GM13977 (cell line): Measurements from ENCODE around the gene CAMKK2.
A peak's percentile ranks its signal among the peaks of the same experiment; 100 is the strongest.
"Not testable (repeated sequence)": the region's sequence is repeated elsewhere in the genome, so short reads cannot be mapped to it uniquely, and the experiment has no call there.

ENCODE experiments used
- DNase-seq: peaks from one replicate; pipeline ENCODE4 v3.0.0; 2012; ENCODE audit warnings: low spot score
- CTCF ChIP-seq: IDR thresholded peaks from 2 replicates; pipeline ENCODE4 v1.5.1; 2012; ENCODE audit warnings: mild to moderate bottlenecking, control low read depth; ENCODE audit not compliant: insufficient read depth; ENCODE audit errors: extremely low read depth, missing control alignments
- in situ Hi-C: fragments of 300-500 bp; cut with MboI; formaldehyde crosslinking; loops from one replicate; pipeline ENCODE4 v1.12.0; 2022; ENCODE audit warnings: low sequenced_read_pairs, low pct_unique_long_range_greater_than_20kb, mixed read lengths, inconsistent platforms; ENCODE audit not compliant: unreplicated experiment

Gene CAMKK2

GRCh38 chr12:121264951-121265515, 31.5 kb downstream of the CAMKK2 start:
- in situ Hi-C loops = no loop called here
- no peak for TF ChIP-seq CTCF
- DNase-seq = no peak

- no peak for TF ChIP-seq CTCF
- in situ Hi-C loops = no loop called here
- no peak for DNase-seq
These were observed 32.4 kb downstream of the CAMKK2 start for GRCh38 chr12:121264135-121264534.

- no peak for TF ChIP-seq CTCF
- in situ Hi-C loops = no loop called here
- DNase-seq = no peak
These were observed 33.1 kb downstream of the CAMKK2 start for GRCh38 chr12:121263206-121263935.

- DNase-seq = no peak
- in situ Hi-C loops = no loop called here
- no peak for TF ChIP-seq CTCF
These were observed 35.1 kb downstream of the CAMKK2 start for GRCh38 chr12:121261398-121261797.

- in situ Hi-C loops = no loop called here
- TF ChIP-seq CTCF = no peak
- DNase-seq = no peak
These were observed 36.4 kb downstream of the CAMKK2 start for GRCh38 chr12:121260091-121260490.

GRCh38 chr12:121259074-121259473, 37.4 kb downstream of the CAMKK2 start:
- in situ Hi-C loops = no loop called here
- no peak for DNase-seq
- no peak for TF ChIP-seq CTCF

GRCh38 chr12:121257704-121258449, 38.6 kb downstream of the CAMKK2 start:
- peak; percentile 48 for DNase-seq
- in situ Hi-C loops = not testable (repeated sequence)
